ENCODE results near the gene CDH4.

CDH4 gene

GRCh38 chr20:61570646-61571195 lies 318.7 kb downstream of the CDH4 start:
- peaks cover 0 to 1% of the 10 kb centered on the region in 2 donors for H3K9me3 Mint-ChIP-seq
- no peaks in the 10 kb centered on the region for H3K4me1 Mint-ChIP-seq
- no peak for ATAC-seq (replicated peaks)
- no peak overlapping the region for H3K4me3 Mint-ChIP-seq
- peaks cover 0 to 6% of the 10 kb centered on the region in 2 donors for H3K27me3 Mint-ChIP-seq
- H3K27ac Mint-ChIP-seq, result no peak overlapping the region
- DNase-seq, result no peak
- no peaks in the 10 kb centered on the region for H3K36me3 Mint-ChIP-seq

GRCh38 chr20:61571221-61571620 lies 319.2 kb downstream of the CDH4 start:
- DNase-seq, result no peak
- H3K36me3 Mint-ChIP-seq, result no peaks in the 10 kb centered on the region
- ATAC-seq (replicated peaks), result no peak
- H3K27me3 Mint-ChIP-seq, result peaks cover 0 to 6% of the 10 kb centered on the region in 2 donors
- H3K9me3 Mint-ChIP-seq, result peaks cover 0 to 2% of the 10 kb centered on the region in 2 donors
- H3K4me1 Mint-ChIP-seq, result no peaks in the 10 kb centered on the region
- no peak overlapping the region for H3K27ac Mint-ChIP-seq
- no peak overlapping the region for H3K4me3 Mint-ChIP-seq

- DNase-seq (no peak), ATAC-seq (replicated peaks) (no peak)
- Mint-ChIP-seq H3K27ac (no peak overlapping the region), H3K4me1 (no peaks in the 10 kb centered on the region), H3K36me3 (no peaks in the 10 kb centered on the region), H3K4me3 (no peak overlapping the region), H3K9me3 (peaks cover 0 to 2% of the 10 kb centered on the region in 2 donors), H3K27me3 (peaks cover 0 to 6% of the 10 kb centered on the region in 2 donors)
Observed at GRCh38 chr20:61571916-61572711, 320.1 kb downstream of the CDH4 start.

GRCh38 chr20:61572789-61573188 lies 320.7 kb downstream of the CDH4 start:
- H3K9me3 Mint-ChIP-seq, result peaks cover 0 to 2% of the 10 kb centered on the region in 2 donors
- ATAC-seq (replicated peaks) (no peak), DNase-seq (no peak)
- no peaks in the 10 kb centered on the region for H3K4me1 Mint-ChIP-seq
- no peak overlapping the region for H3K27ac Mint-ChIP-seq
- H3K27me3 Mint-ChIP-seq, result peaks cover 0 to 6% of the 10 kb centered on the region in 2 donors
- H3K36me3 Mint-ChIP-seq, result no peaks in the 10 kb centered on the region
- H3K4me3 Mint-ChIP-seq, result no peak overlapping the region

GRCh38 chr20:61573415-61574305 lies 321.6 kb downstream of the CDH4 start:
- H3K4me1 Mint-ChIP-seq, result no peaks in the 10 kb centered on the region

GRCh38 chr20:61575151-61575937 lies 323.3 kb downstream of the CDH4 start:
- no peak overlapping the region for H3K27ac Mint-ChIP-seq

More at GRCh38 chr20:61573415-61574305, 321.6 kb downstream of the CDH4 start:
- Mint-ChIP-seq H3K36me3 (no peaks in the 10 kb centered on the region), H3K9me3 (peaks cover 0 to 2% of the 10 kb centered on the region in 2 donors), H3K4me3 (no peak overlapping the region), H3K27ac (no peak overlapping the region), H3K27me3 (peaks cover 0 to 6% of the 10 kb centered on the region in 2 donors)
- no peak for ATAC-seq (replicated peaks)
- no peak for DNase-seq

GRCh38 chr20:61576372-61576771 lies 324.3 kb downstream of the CDH4 start:
- H3K4me1 Mint-ChIP-seq, result no peaks in the 10 kb centered on the region
- ATAC-seq (replicated peaks) (no peak), DNase-seq (no peak)
- H3K36me3 Mint-ChIP-seq, result no peaks in the 10 kb centered on the region
- H3K9me3 Mint-ChIP-seq, result peaks cover 0 to 2% of the 10 kb centered on the region in 2 donors
- H3K4me3 Mint-ChIP-seq, result no peak overlapping the region
- H3K27me3 Mint-ChIP-seq, result peaks cover 0 to 6% of the 10 kb centered on the region in 2 donors
- H3K27ac Mint-ChIP-seq, result no peak overlapping the region

More at GRCh38 chr20:61575151-61575937, 323.3 kb downstream of the CDH4 start:
- Mint-ChIP-seq H3K4me3 (no peak overlapping the region), H3K27me3 (peaks cover 0 to 6% of the 10 kb centered on the region in 2 donors), H3K9me3 (peaks cover 0 to 2% of the 10 kb centered on the region in 2 donors), H3K4me1 (no peaks in the 10 kb centered on the region), H3K36me3 (no peaks in the 10 kb centered on the region)
- ATAC-seq (replicated peaks) (no peak), DNase-seq (no peak)

- Mint-ChIP-seq H3K4me1 (no peaks in the 10 kb centered on the region), H3K4me3 (no peak overlapping the region), H3K27me3 (peaks cover under 1 to 6% of the 10 kb centered on the region in 2 donors), H3K9me3 (peaks cover 0 to 2% of the 10 kb centered on the region in 2 donors), H3K27ac (no peak overlapping the region), H3K36me3 (no peaks in the 10 kb centered on the region)
- ATAC-seq (replicated peaks), result no peak
- no peak for DNase-seq
Observed at GRCh38 chr20:61577065-61577464, 325.0 kb downstream of the CDH4 start.

GRCh38 chr20:61579908-61580307 lies 327.8 kb downstream of the CDH4 start:
- no peaks in the 10 kb centered on the region for H3K36me3 Mint-ChIP-seq

GRCh38 chr20:61580958-61581824 lies 329.1 kb downstream of the CDH4 start:
- no peaks in the 10 kb centered on the region for H3K9me3 Mint-ChIP-seq
- ATAC-seq (replicated peaks), result no peak
- H3K27ac Mint-ChIP-seq, result no peak overlapping the region
- DNase-seq, result no peak
- no peaks in the 10 kb centered on the region for H3K4me1 Mint-ChIP-seq
- no peak overlapping the region for H3K4me3 Mint-ChIP-seq
- peaks cover 0 to 6% of the 10 kb centered on the region in 2 donors for H3K27me3 Mint-ChIP-seq
- no peaks in the 10 kb centered on the region for H3K36me3 Mint-ChIP-seq

More at GRCh38 chr20:61579908-61580307, 327.8 kb downstream of the CDH4 start:
- no peak for DNase-seq
- H3K27ac Mint-ChIP-seq, result no peak overlapping the region
- H3K4me3 Mint-ChIP-seq, result no peak overlapping the region
- ATAC-seq (replicated peaks), result no peak
- H3K9me3 Mint-ChIP-seq, result peaks cover 0 to 2% of the 10 kb centered on the region in 2 donors
- H3K4me1 Mint-ChIP-seq, result no peaks in the 10 kb centered on the region
- H3K27me3 Mint-ChIP-seq, result peaks cover 0 to 6% of the 10 kb centered on the region in 2 donors

GRCh38 chr20:61581825-61582188 lies 329.7 kb downstream of the CDH4 start:
- Mint-ChIP-seq H3K9me3 (no peaks in the 10 kb centered on the region), H3K36me3 (no peaks in the 10 kb centered on the region), H3K4me1 (no peaks in the 10 kb centered on the region), H3K27ac (no peak overlapping the region), H3K4me3 (no peak overlapping the region), H3K27me3 (peaks cover 0 to 6% of the 10 kb centered on the region in 2 donors)
- no peak for DNase-seq
- ATAC-seq (replicated peaks), result no peak

GRCh38 chr20:61582196-61582923 lies 330.3 kb downstream of the CDH4 start:
- H3K4me3 Mint-ChIP-seq, result no peak overlapping the region
- H3K27ac Mint-ChIP-seq, result no peak overlapping the region
- H3K36me3 Mint-ChIP-seq, result no peaks in the 10 kb centered on the region
- H3K4me1 Mint-ChIP-seq, result no peaks in the 10 kb centered on the region
- ATAC-seq (replicated peaks), result no peak
- DNase-seq, result no peak
- peaks cover 0 to 6% of the 10 kb centered on the region in 2 donors for H3K27me3 Mint-ChIP-seq
- no peaks in the 10 kb centered on the region for H3K9me3 Mint-ChIP-seq
